H1 (cell line): ENCODE results near the gene FOXP4. TPM values are rescaled to one million over a fixed set of nuclear protein-coding genes. Genes with fewer than 3 reads are reported as not detected.
A peak's percentile ranks its signal among the peaks of the same experiment; 100 is the strongest.

Source experiments
- CTCF ChIA-PET: fragments of 300-600 bp; sonication (Branson Sonifier 250); formaldehyde crosslinking; loops from one replicate; lab custom pipeline; 2021; ENCODE audit not compliant: partially characterized antibody; lab: Charles Lee
- POLR2A ChIA-PET: fragments of 300-600 bp; sonication (Branson Sonifier 250); formaldehyde crosslinking; loops from one replicate; lab custom pipeline; 2021; ENCODE audit warnings: inconsistent platforms; ENCODE audit not compliant: partially characterized antibody; lab: Charles Lee
- DNase-seq, 2 experiments: peaks; one replicate each; pipeline versions ENCODE4 v3.0.0 to v3.0.0-alpha.2; 2010 to 2022; ENCODE audit warnings: low spot score in 2 of 2, low read depth in 1 of 2, mixed read lengths in 1 of 2
- FAIRE-seq: peaks from 2 replicates; lab custom pipeline; 2011; peaks lifted over from hg19 to GRCh38; lab: Jason Lieb, UNC
- H2AFZ ChIP-seq: 2 replicates; pipeline ENCODE4 v1.8.1; 2012; ENCODE audit warnings: low read length, inconsistent platforms
- H2AK5ac ChIP-seq: 2 replicates; pipeline ENCODE4 v1.6.1; 2013; ENCODE audit warnings: low read depth, low read length
- H2BK120ac ChIP-seq: replicated peaks from 2 replicates; pipeline ENCODE3; 2013; ENCODE audit warnings: low read depth, low read length, inconsistent platforms
- H2BK12ac ChIP-seq: 2 replicates; pipeline ENCODE4 v1.6.1; 2013; ENCODE audit warnings: low read depth, low read length
- H2BK15ac ChIP-seq: 2 replicates; pipeline ENCODE4 v1.6.1; 2013; ENCODE audit warnings: low read length
- H2BK20ac ChIP-seq: 2 replicates; pipeline ENCODE4 v1.6.1; 2013; ENCODE audit warnings: low read length
- H2BK5ac ChIP-seq: 2 replicates; pipeline ENCODE4 v1.6.1; 2013; ENCODE audit warnings: low read depth, low read length
- H3K14ac ChIP-seq: 2 replicates; pipeline ENCODE4 v1.6.1; 2013; ENCODE audit warnings: inconsistent platforms; ENCODE audit not compliant: insufficient read length
- H3K18ac ChIP-seq: 2 replicates; pipeline ENCODE4 v1.6.1; 2013; ENCODE audit warnings: low read length; ENCODE audit errors: extremely low read depth
- H3K23ac ChIP-seq: 2 replicates; pipeline ENCODE4 v1.6.1; 2013; ENCODE audit warnings: inconsistent platforms; ENCODE audit not compliant: insufficient read length
- H3K23me2 ChIP-seq: 2 replicates; pipeline ENCODE4 v1.6.1; 2013; ENCODE audit warnings: low read depth, low read length
- H3K27ac ChIP-seq: 2 replicates; pipeline ENCODE4 v1.6.1; 2011; ENCODE audit warnings: low read depth, low read length, inconsistent platforms
- H3K27me3 ChIP-seq, 4 experiments: replicated peaks in 1 of 4; 1 replicate in 1 of 4; 2 replicates in 3 of 4; pipeline versions ENCODE4 v1.6.1 to v1.8.1; 2011 to 2013; ENCODE audit warnings: low read length in 3 of 4, mild to moderate bottlenecking in 3 of 4, inconsistent platforms in 2 of 4, mixed read lengths in 2 of 4, moderate library complexity in 1 of 4; ENCODE audit not compliant: control insufficient read depth in 3 of 4, insufficient read depth in 3 of 4; ENCODE audit errors: extremely low read depth in 1 of 4
- H3K36me3 ChIP-seq, 4 experiments: 2 replicates each; pipeline versions ENCODE4 v1.6.1 to v1.8.1; 2011 to 2013; ENCODE audit warnings: mild to moderate bottlenecking in 4 of 4, low read length in 3 of 4, moderate library complexity in 2 of 4, control low read depth in 1 of 4, inconsistent platforms in 1 of 4; ENCODE audit not compliant: insufficient read depth in 4 of 4, control insufficient read depth in 2 of 4
- H3K4ac ChIP-seq: replicated peaks from 2 replicates; pipeline ENCODE3; 2013; ENCODE audit warnings: low read length, low read depth, mixed read lengths, inconsistent platforms; ENCODE audit not compliant: insufficient read length
- H3K4me1 ChIP-seq, 4 experiments: replicated peaks in 1 of 4; 1 replicate in 1 of 4; 2 replicates in 3 of 4; pipeline versions ENCODE4 v1.6.1 to v1.8.1; 2011 to 2013; ENCODE audit warnings: low read length in 3 of 4, inconsistent platforms in 2 of 4, mixed read lengths in 1 of 4; ENCODE audit not compliant: insufficient read depth in 4 of 4, control insufficient read depth in 3 of 4
- H3K4me2 ChIP-seq, 2 experiments: 2 replicates each; pipeline versions ENCODE4 v1.6.1 to v1.8.1; 2011 to 2013; ENCODE audit warnings: low read depth in 2 of 2, low read length in 2 of 2, control low read depth in 1 of 2, inconsistent platforms in 1 of 2, mild to moderate bottlenecking in 1 of 2; ENCODE audit not compliant: insufficient read depth in 1 of 2
- H3K4me3 ChIP-seq, 4 experiments: fragments of 200-600, 300-600 bp in 1 of 4; sonication (generic), shearing (Covaris generic), sonication (Bioruptor Twin) in 1 of 4; 2 replicates each; pipeline versions ENCODE4 v1.5.1 to v1.8.1; 2011 to 2016; ENCODE audit warnings: low read length in 4 of 4, low read depth in 3 of 4, control low read depth in 2 of 4, inconsistent platforms in 2 of 4, mild to moderate bottlenecking in 2 of 4, mixed read lengths in 1 of 4, moderate library complexity in 1 of 4; ENCODE audit not compliant: insufficient read depth in 2 of 4; ENCODE audit errors: extremely low read depth in 1 of 4
- H3K56ac ChIP-seq: replicated peaks from 2 replicates; pipeline ENCODE3; 2013; ENCODE audit warnings: low read depth, mild to moderate bottlenecking, mixed read lengths, low read length, inconsistent platforms; ENCODE audit not compliant: insufficient read length
- H3K79me1 ChIP-seq: 2 replicates; pipeline ENCODE4 v1.6.1; 2013; ENCODE audit warnings: low read depth, low read length, control low read depth
- H3K79me2 ChIP-seq, 2 experiments: 2 replicates each; pipeline versions ENCODE4 v1.6.1 to v1.8.1; 2012 to 2013; ENCODE audit warnings: low read length in 2 of 2, mild to moderate bottlenecking in 2 of 2, inconsistent platforms in 1 of 2; ENCODE audit not compliant: insufficient read depth in 2 of 2, control insufficient read depth in 1 of 2
- H3K9ac ChIP-seq, 4 experiments: replicated peaks in 1 of 4; 1 replicate in 1 of 4; 2 replicates in 3 of 4; pipeline versions ENCODE4 v1.6.1 to v1.8.1; 2011 to 2013; ENCODE audit warnings: low read depth in 3 of 4, low read length in 3 of 4, control low read depth in 2 of 4, mild to moderate bottlenecking in 2 of 4, moderate library complexity in 2 of 4, inconsistent platforms in 1 of 4; ENCODE audit errors: extremely low read depth in 1 of 4
- H3K9me3 ChIP-seq, 2 experiments: 2 replicates each; pipeline versions ENCODE4 v1.6.1 to v1.8.1; 2012 to 2013; ENCODE audit warnings: mild to moderate bottlenecking in 2 of 2, moderate library complexity in 2 of 2, control low read depth in 1 of 2, inconsistent platforms in 1 of 2, low read depth in 1 of 2, low read length in 1 of 2, mixed read lengths in 1 of 2; ENCODE audit not compliant: insufficient read depth in 2 of 2
- H4K20me1 ChIP-seq, 2 experiments: replicated peaks in 1 of 2; 2 replicates each; pipeline versions ENCODE3 to v1.8.1; 2011 to 2013; ENCODE audit warnings: inconsistent platforms in 2 of 2, low read length in 2 of 2, mild to moderate bottlenecking in 1 of 2; ENCODE audit not compliant: insufficient read depth in 2 of 2, control insufficient read depth in 1 of 2
- H4K5ac ChIP-seq: 2 replicates; pipeline ENCODE4 v1.6.1; 2013; ENCODE audit warnings: low read length, low read depth, mixed read lengths, inconsistent platforms; ENCODE audit not compliant: insufficient read length
- H4K8ac ChIP-seq: 2 replicates; pipeline ENCODE4 v1.8.0; 2013; ENCODE audit warnings: mild to moderate bottlenecking, moderate library complexity, low read length, inconsistent platforms; ENCODE audit not compliant: insufficient read depth; ENCODE audit errors: extremely low read depth
- H4K91ac ChIP-seq: replicated peaks from 2 replicates; pipeline ENCODE3; 2013; ENCODE audit warnings: low read length, mixed read lengths, inconsistent platforms; ENCODE audit not compliant: insufficient read length
- GTF2F1 ChIP-seq: IDR thresholded peaks from 2 replicates; pipeline ENCODE4 v1.6.1; 2012; ENCODE audit warnings: low read depth, low read length, improper control_type of control experiment, borderline replicate concordance
- JUN ChIP-seq: IDR thresholded peaks from 2 replicates; pipeline ENCODE4 v1.6.1; 2011; ENCODE audit warnings: low read depth, mild to moderate bottlenecking, improper control_type of control experiment, low read length
- KDM4A ChIP-seq: IDR thresholded peaks from one replicate; pipeline ENCODE4 v1.7.1; 2012; ENCODE audit warnings: low read depth, mild to moderate bottlenecking, moderate library complexity, low read length, inconsistent platforms; ENCODE audit not compliant: severe bottlenecking
- KDM5A ChIP-seq: fragments of 200-600 bp; IDR thresholded peaks from 2 replicates; pipeline ENCODE4 v1.7.1; 2012; ENCODE audit warnings: mild to moderate bottlenecking, low read length, inconsistent platforms, mixed read lengths
- NRF1 ChIP-seq: IDR thresholded peaks from 2 replicates; pipeline ENCODE4 v1.6.1; 2011; ENCODE audit warnings: mild to moderate bottlenecking, low read depth, low read length, improper control_type of control experiment
- TAF1 ChIP-seq: IDR thresholded peaks from 2 replicates; pipeline ENCODE4 v1.6.1; 2011; ENCODE audit warnings: mild to moderate bottlenecking, low read depth, low read length
- TCF12 ChIP-seq: IDR thresholded peaks from 2 replicates; pipeline ENCODE4 v1.6.1; 2011; ENCODE audit warnings: low read depth, mild to moderate bottlenecking, low read length
- YY1 ChIP-seq: IDR thresholded peaks from 2 replicates; pipeline ENCODE4 v1.6.1; 2011; ENCODE audit warnings: low read depth, mild to moderate bottlenecking, low read length
- WGBS, 2 experiments: shearing (Covaris generic) in 1 of 2; methylation state at CpG; one replicate each; pipeline versions ENCODE4 v1.1.6 to v1.1.7; 2013 to 2015; ENCODE audit warnings: low lambda C conversion rate in 2 of 2, mixed read lengths in 2 of 2, inconsistent platforms in 1 of 2, low coverage in 1 of 2, missing lambda C conversion rate in 1 of 2; ENCODE audit not compliant: insufficient replicate concordance in 2 of 2, insufficient coverage in 1 of 2, insufficient read length in 1 of 2; ENCODE audit errors: extremely low coverage in 1 of 2, missing lambda C conversion rate in 1 of 2; 5-methylcytosine and 5-hydroxymethylcytosine counted together
- polyA plus RNA-seq, 7 experiments: library from polyadenylated mRNA; depleted of rRNA in 3 of 7; stranded (reverse) in 5 of 7; unstranded in 2 of 7; fragments of >200 nt in 5 of 7; fragments of 200-250 nt in 2 of 7; gene quantifications; 1 replicate in 5 of 7; 2 replicates in 1 of 7; 4 replicates in 1 of 7; pipeline versions ENCODE4 v1.2.1 to v1.2.3, GENCODE V29; 2011 to 2013; ENCODE audit warnings: missing spikeins in 2 of 7, mixed read lengths in 2 of 7
- total RNA-seq: library from RNA; stranded (reverse); fragmentation: NEBNext Ultra II Directional; extraction: Animal tissue kit (Norgen Biotek cat#: 25700); gene quantifications from 2 replicates; pipeline ENCODE4 v1.2.1, GENCODE V29; 2021
- TF ChIP-seq, protein P1 (sequence below): IDR thresholded peaks from 2 replicates; pipeline ENCODE4 v1.6.1; 2011; ENCODE audit warnings: low read length, improper control_type of control experiment

The FOXP4 gene
- total and polyA plus RNA-seq, 2 of the 8 experiments (the other 6 are each of a cell fraction or from before 2014, with no cell fraction given): 4.8 to 13.3 TPM

DNA sequence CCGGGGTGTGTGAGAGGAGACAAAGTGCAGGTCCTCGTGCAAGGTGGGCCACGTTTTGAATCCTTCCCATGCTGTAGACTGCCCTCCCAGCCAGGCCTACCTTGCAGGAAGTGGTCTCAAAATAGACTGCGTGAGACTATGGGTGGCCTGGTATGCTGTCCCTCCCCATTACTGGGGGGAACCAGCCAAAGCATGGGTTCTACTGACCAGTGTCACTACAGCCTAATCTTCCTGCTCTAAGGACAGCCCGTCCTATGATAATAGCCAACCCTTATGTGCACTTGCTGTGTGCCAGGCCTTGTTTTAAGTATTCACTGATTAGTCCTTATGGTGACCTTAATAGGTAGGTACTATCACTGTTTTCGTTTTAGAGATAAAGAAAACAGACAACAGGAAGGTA lies 38.0 kb downstream of the FOXP4 start:
- ChIA-PET CTCF (interaction anchor here (0.8 to 27.7 kb wide), 8 partner anchors 8 to 216 kb away, joined by 3 to 361 read pairs (median 6); no protein-coding TSS in a partner anchor), POLR2A (no interaction called here)
- Histone ChIP-seq H3K79me2 (no peaks in the 10 kb centered on the region), H2BK15ac (peak overlapping the region; percentile 97), H2BK20ac (peak overlapping the region; percentile 66; the same call in 1 of the 2 replicates), H3K9me3 (no peaks in the 10 kb centered on the region), H3K4me2 (no peak overlapping the region), H2AFZ (no peak overlapping the region), H4K8ac (peak overlapping the region; percentile 43; the same call in 1 of the 2 replicates), H4K5ac (no peak overlapping the region), H3K14ac (no peak overlapping the region), H2BK12ac (peak overlapping the region; percentile 64; the same call in 1 of the 2 replicates), H3K27me3 (no peaks in the 10 kb centered on the region), H3K18ac (no peak overlapping the region; the same call in 1 of the 2 replicates), H3K79me1 (no peaks in the 10 kb centered on the region), H3K4me1 (peaks cover under 1 to 44% (median 25%) of the 10 kb centered on the region in 4 experiments), H2BK120ac (no peak overlapping the region), H3K23me2 (no peaks in the 10 kb centered on the region), H4K20me1 (peaks cover 0 to 5% of the 10 kb centered on the region in 2 experiments), H3K9ac (no peak overlapping the region), H3K4me3 (no peak overlapping the region), H3K23ac (no peak overlapping the region), H2AK5ac (0 out of 2 replicates have a peak overlapping the region, but pooled peaks have one; percentile 54), H2BK5ac (peak overlapping the region; percentile 48; the same call in 1 of the 2 replicates), H3K36me3 (no peaks in the 10 kb centered on the region), H3K4ac (peak overlapping the region; percentile 35), H3K27ac (no peak overlapping the region), H4K91ac (peak overlapping the region; percentile 36), H3K56ac (no peak overlapping the region)
- DNase-seq (no peak), FAIRE-seq (no peak)
- TF ChIP-seq KDM4A: no peak
- TF ChIP-seq JUN: no peak
- TF ChIP-seq TCF12: no peak
- TF ChIP-seq NRF1: no peak
- no peak for TF ChIP-seq YY1
- TF ChIP-seq, protein P1, sequence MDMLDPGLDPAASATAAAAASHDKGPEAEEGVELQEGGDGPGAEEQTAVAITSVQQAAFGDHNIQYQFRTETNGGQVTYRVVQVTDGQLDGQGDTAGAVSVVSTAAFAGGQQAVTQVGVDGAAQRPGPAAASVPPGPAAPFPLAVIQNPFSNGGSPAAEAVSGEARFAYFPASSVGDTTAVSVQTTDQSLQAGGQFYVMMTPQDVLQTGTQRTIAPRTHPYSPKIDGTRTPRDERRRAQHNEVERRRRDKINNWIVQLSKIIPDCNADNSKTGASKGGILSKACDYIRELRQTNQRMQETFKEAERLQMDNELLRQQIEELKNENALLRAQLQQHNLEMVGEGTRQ: no peak
- TF ChIP-seq GTF2F1: no peak
- TF ChIP-seq TAF1: no peak
- TF ChIP-seq KDM5A: no peak
- 84% methylated on average over 6 of the region's 6 CpGs; no CpG with 5 or more reads in 1 of the 2 experiments for WGBS, 2 experiments
